ENCODE results near the gene CHRNA10. TPM values are rescaled to one million over a fixed set of nuclear protein-coding genes. Genes with fewer than 3 reads are reported as not detected.

The CHRNA10 gene
- total RNA-seq, 1 experiment from 2014 or later, result 1.9 TPM

DNA sequence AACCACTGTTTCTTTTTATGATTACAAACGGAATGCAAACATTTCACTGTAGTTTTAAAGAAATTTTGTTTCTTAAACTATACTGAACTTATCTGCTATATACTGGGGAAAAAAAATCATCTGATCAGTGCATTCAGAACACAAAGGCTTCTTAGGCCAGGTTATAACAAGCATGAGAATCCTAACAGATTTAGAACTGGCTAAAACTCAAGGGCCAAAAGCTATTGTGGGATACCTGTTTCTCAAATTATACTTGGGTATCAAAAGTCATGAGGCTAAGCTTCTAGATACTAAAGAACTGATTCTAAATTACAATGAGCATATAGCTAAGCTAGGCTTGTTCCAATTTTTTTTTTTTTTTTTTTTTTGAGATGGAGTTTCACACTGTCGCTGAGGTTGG is 29.7 kb upstream of the CHRNA10 start:
- Histone ChIP-seq H3K27ac (no peak overlapping the region), H2AFZ (no peak overlapping the region), H3K9me3 (ENCODE audit: insufficient read depth, low read depth) (no peaks in the 10 kb centered on the region), H3K27me3 (ENCODE audit: insufficient read depth, low read depth) (no peaks in the 10 kb centered on the region), H3K4me1 (replicated peaks; ENCODE audit: insufficient read depth) (no peaks in the 10 kb centered on the region), H3K79me2 (ENCODE audit: low read depth) (no peaks in the 10 kb centered on the region), H4K20me1 (ENCODE audit: insufficient read depth) (no peaks in the 10 kb centered on the region), H3K36me3 (ENCODE audit: low read depth) (peaks cover 5% of the 10 kb centered on the region; the same call in 1 of the 2 replicates), H3F3A (ENCODE audit: insufficient read depth, low read depth) (0 out of 2 replicates have a peak, but pooled peaks cover 3% of the 10 kb centered on the region), H3K9me2 (ENCODE audit: insufficient read depth) (no peaks in the 10 kb centered on the region), H3K4me3 (no peak overlapping the region), H3K4me2 (no peak overlapping the region)
- no peak for TF ChIP-seq EZH2 (IDR thresholded peaks at IDR 0.05; ENCODE audit: low read depth)
- TF ChIP-seq, protein P1, sequence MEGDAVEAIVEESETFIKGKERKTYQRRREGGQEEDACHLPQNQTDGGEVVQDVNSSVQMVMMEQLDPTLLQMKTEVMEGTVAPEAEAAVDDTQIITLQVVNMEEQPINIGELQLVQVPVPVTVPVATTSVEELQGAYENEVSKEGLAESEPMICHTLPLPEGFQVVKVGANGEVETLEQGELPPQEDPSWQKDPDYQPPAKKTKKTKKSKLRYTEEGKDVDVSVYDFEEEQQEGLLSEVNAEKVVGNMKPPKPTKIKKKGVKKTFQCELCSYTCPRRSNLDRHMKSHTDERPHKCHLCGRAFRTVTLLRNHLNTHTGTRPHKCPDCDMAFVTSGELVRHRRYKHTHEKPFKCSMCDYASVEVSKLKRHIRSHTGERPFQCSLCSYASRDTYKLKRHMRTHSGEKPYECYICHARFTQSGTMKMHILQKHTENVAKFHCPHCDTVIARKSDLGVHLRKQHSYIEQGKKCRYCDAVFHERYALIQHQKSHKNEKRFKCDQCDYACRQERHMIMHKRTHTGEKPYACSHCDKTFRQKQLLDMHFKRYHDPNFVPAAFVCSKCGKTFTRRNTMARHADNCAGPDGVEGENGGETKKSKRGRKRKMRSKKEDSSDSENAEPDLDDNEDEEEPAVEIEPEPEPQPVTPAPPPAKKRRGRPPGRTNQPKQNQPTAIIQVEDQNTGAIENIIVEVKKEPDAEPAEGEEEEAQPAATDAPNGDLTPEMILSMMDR (conservative IDR thresholded peaks at IDR 0.05), result no peak
- BruUV-seq (replicated peaks), result no TSS peak
- ChIA-PET CTCF (no interaction called here), POLR2A (ENCODE audit: unreplicated experiment) (no interaction called here)
- intact Hi-C loops (cut with micrococcal nuclease; ENCODE audit: unreplicated experiment), result no loop called here
- DNase-seq, result no peak

DNA sequence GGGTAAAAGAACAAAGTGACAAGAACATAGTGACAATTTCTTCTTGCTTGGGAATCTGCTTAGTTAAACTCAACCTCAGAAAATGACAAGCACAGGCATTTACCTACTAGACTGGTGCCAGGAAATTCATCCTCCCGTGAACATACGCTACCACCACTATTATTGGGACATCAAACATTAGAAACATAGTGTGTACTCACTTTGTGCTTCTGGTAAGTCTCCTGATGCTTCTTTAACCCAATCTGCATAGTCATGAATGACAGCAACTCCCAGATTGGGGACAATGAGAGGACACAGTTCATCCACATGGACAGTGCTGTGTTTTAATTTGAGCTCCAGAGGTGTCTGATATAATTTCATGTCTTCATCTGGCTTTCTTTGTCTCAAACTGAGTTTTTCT is 29.2 kb upstream of the CHRNA10 start:
- no peaks in the 10 kb centered on the region for H3K79me2 ChIP-seq (ENCODE audit: low read depth)
- no peaks in the 10 kb centered on the region for H3K4me1 ChIP-seq (replicated peaks; ENCODE audit: insufficient read depth)
- H3K4me2 ChIP-seq, result no peak overlapping the region
- no TSS peak for BruUV-seq (replicated peaks)
- no peaks in the 10 kb centered on the region for H3K27me3 ChIP-seq (ENCODE audit: insufficient read depth, low read depth)
- DNase-seq, result no peak
- H3F3A ChIP-seq (ENCODE audit: insufficient read depth, low read depth), result 0 out of 2 replicates have a peak, but pooled peaks cover 3% of the 10 kb centered on the region
- CTCF ChIA-PET, result no interaction called here
- intact Hi-C loops (cut with micrococcal nuclease; ENCODE audit: unreplicated experiment), result no loop called here
- no peaks in the 10 kb centered on the region for H3K9me2 ChIP-seq (ENCODE audit: insufficient read depth)
- H3K27ac ChIP-seq, result no peak overlapping the region
- no peaks in the 10 kb centered on the region for H4K20me1 ChIP-seq (ENCODE audit: insufficient read depth)
- H3K9me3 ChIP-seq (ENCODE audit: insufficient read depth, low read depth), result no peaks in the 10 kb centered on the region
- H3K36me3 ChIP-seq (ENCODE audit: low read depth), result peaks cover 5% of the 10 kb centered on the region; the same call in 1 of the 2 replicates
- POLR2A ChIA-PET (ENCODE audit: unreplicated experiment), result no interaction called here
- H2AFZ ChIP-seq, result no peak overlapping the region
- H3K4me3 ChIP-seq, result no peak overlapping the region
- TF ChIP-seq, protein P1 (conservative IDR thresholded peaks at IDR 0.05), result no peak
- no peak for TF ChIP-seq EZH2 (IDR thresholded peaks at IDR 0.05; ENCODE audit: low read depth)

DNA sequence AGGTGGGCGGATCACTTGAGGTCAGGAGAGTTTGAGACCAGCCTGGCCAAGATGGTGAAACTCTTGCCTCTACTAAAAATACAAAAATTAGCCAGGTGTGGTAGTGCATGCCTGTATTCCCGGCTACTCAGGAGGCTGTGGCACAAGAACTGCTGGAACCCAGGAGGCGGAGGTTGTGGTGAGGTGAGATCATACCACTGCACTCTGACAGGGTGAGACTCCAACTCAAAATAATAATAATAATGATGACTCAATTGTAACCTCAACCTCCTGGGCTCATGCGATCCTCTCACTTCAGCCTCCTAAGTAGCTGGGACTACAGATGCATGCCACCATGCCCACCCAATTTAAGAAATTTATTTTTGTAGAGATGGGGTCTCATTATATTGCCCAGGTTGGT is 15.6 kb upstream of the CHRNA10 start:
- TF ChIP-seq EZH2 (IDR thresholded peaks at IDR 0.05; ENCODE audit: low read depth), result no peak
- TF ChIP-seq, protein P1 (conservative IDR thresholded peaks at IDR 0.05), result no peak
- ChIA-PET CTCF (no interaction called here), POLR2A (ENCODE audit: unreplicated experiment) (no interaction called here)
- intact Hi-C loops (cut with micrococcal nuclease; ENCODE audit: unreplicated experiment), result no loop called here
- Histone ChIP-seq H3K27ac (no peak overlapping the region), H3K4me3 (no peak overlapping the region), H3K79me2 (ENCODE audit: low read depth) (no peaks in the 10 kb centered on the region), H3K27me3 (ENCODE audit: insufficient read depth, low read depth) (no peaks in the 10 kb centered on the region), H3K4me1 (replicated peaks; ENCODE audit: insufficient read depth) (no peaks in the 10 kb centered on the region), H3F3A (ENCODE audit: insufficient read depth, low read depth) (peaks cover 4% of the 10 kb centered on the region; the same call in 1 of the 2 replicates), H3K36me3 (ENCODE audit: low read depth) (peaks cover 6% of the 10 kb centered on the region), H4K20me1 (ENCODE audit: insufficient read depth) (no peaks in the 10 kb centered on the region), H3K9me3 (ENCODE audit: insufficient read depth, low read depth) (no peaks in the 10 kb centered on the region), H3K9me2 (ENCODE audit: insufficient read depth) (no peaks in the 10 kb centered on the region), H3K4me2 (no peak overlapping the region), H2AFZ (no peak overlapping the region)
- DNase-seq, result no peak
- BruUV-seq (replicated peaks), result no TSS peak

Data from PC-9 (cell line).